H1 (cell line): ENCODE data around the gene CASQ2. TPM values are rescaled to one million over a fixed set of nuclear protein-coding genes. Genes with fewer than 3 reads are reported as not detected.

Experiments used
- BACH1 ChIP-seq: IDR thresholded peaks from 2 replicates; pipeline ENCODE4 v1.6.1; 2012; ENCODE audit warnings: low read length, improper control_type of control experiment
- EGR1 ChIP-seq: IDR thresholded peaks from 2 replicates; pipeline ENCODE4 v1.6.1; 2011; ENCODE audit warnings: low read depth, low read length, borderline replicate concordance
- HDAC6 ChIP-seq: IDR thresholded peaks from one replicate; pipeline ENCODE4 v1.7.1; 2012; ENCODE audit warnings: low read depth, mild to moderate bottlenecking, inconsistent platforms, low read length, moderate library complexity
- NANOG ChIP-seq: IDR thresholded peaks from 2 replicates; pipeline ENCODE4 v1.6.1; 2011; ENCODE audit warnings: low read length, low read depth, mild to moderate bottlenecking, inconsistent platforms; ENCODE audit not compliant: insufficient read depth, poor library complexity, severe bottlenecking
- RAD21 ChIP-seq, 2 experiments: IDR thresholded peaks in 1 of 2; conservative IDR thresholded peaks in 1 of 2; 2 replicates each; pipeline ENCODE4 v1.6.1; 2011; ENCODE audit warnings: low read depth in 2 of 2, low read length in 2 of 2, improper control_type of control experiment in 1 of 2, inconsistent platforms in 1 of 2, mild to moderate bottlenecking in 1 of 2, moderate library complexity in 1 of 2
- RFX5 ChIP-seq: IDR thresholded peaks from 2 replicates; pipeline ENCODE4 v1.6.1; 2011; ENCODE audit warnings: low read depth, low read length, improper control_type of control experiment, borderline replicate concordance
- TCF12 ChIP-seq: IDR thresholded peaks from 2 replicates; pipeline ENCODE4 v1.6.1; 2011; ENCODE audit warnings: low read depth, mild to moderate bottlenecking, low read length
- polyA plus RNA-seq, 7 experiments: library from polyadenylated mRNA; depleted of rRNA in 3 of 7; stranded (reverse) in 5 of 7; unstranded in 2 of 7; fragments of >200 nt in 5 of 7; fragments of 200-250 nt in 2 of 7; gene quantifications; 1 replicate in 5 of 7; 2 replicates in 1 of 7; 4 replicates in 1 of 7; pipeline versions ENCODE4 v1.2.1 to v1.2.3, GENCODE V29; 2011 to 2013; ENCODE audit warnings: missing spikeins in 2 of 7, mixed read lengths in 2 of 7
- total RNA-seq: library from RNA; stranded (reverse); fragmentation: NEBNext Ultra II Directional; extraction: Animal tissue kit (Norgen Biotek cat#: 25700); gene quantifications from 2 replicates; pipeline ENCODE4 v1.2.1, GENCODE V29; 2021

Gene CASQ2
- total and polyA plus RNA-seq, 2 of the 8 experiments (the other 6 are each of a cell fraction or from before 2014, with no cell fraction given): not detected

- TF ChIP-seq TCF12 (no peak), NANOG (no peak), BACH1 (no peak), HDAC6 (no peak), RAD21 (IDR thresholded peaks at IDR 0.05 in 1 of 2, conservative IDR thresholded peaks at IDR 0.05 in 1 of 2; ENCODE audit: low read depth in 2 of 2, low read length in 2 of 2) (no peak), RFX5 (no peak), EGR1 (no peak)
Observed at GRCh38 chr1:115679141-115679611, 89.3 kb downstream of the CASQ2 start (continued).
